Activated CD8-positive, alpha-beta T cell treated with anti-CD3 and anti-CD28 coated beads for 36 hours (primary cell): ENCODE measurements around the gene CACNG6. TPM values are rescaled to one million over a fixed set of nuclear protein-coding genes. Genes with fewer than 3 reads are reported as not detected.

Source experiments
- ATAC-seq: fragments of 200-7000 bp; cut with Tn5 transposase; one replicate; pipeline ENCODE4 v1.10.0; 2021; ENCODE audit warnings: mild to moderate bottlenecking, moderate library complexity
- CTCF ChIA-PET: fragments of 350-600 bp; sonication (Branson Sonifier 250); formaldehyde crosslinking; loops from one replicate; lab custom pipeline; 2021; ENCODE audit warnings: antibody characterized with exemption; lab: Charles Lee
- POLR2A ChIA-PET: fragments of 350-600 bp; sonication (Branson Sonifier 250); formaldehyde crosslinking; loops from one replicate; lab custom pipeline; 2021; ENCODE audit warnings: antibody characterized with exemption; lab: Charles Lee
- DNase-seq: peaks from one replicate; pipeline ENCODE4 v3.0.0-alpha.2; 2020
- H3K27ac Mint-ChIP-seq: one replicate; pipeline ENCODE4 v1.8.0; 2021; ENCODE audit warnings: mild to moderate bottlenecking, mixed read lengths
- H3K27me3 Mint-ChIP-seq: one replicate; pipeline ENCODE4 v1.8.0; 2021; ENCODE audit warnings: mixed read lengths
- H3K36me3 Mint-ChIP-seq: one replicate; pipeline ENCODE4 v1.8.0; 2021; ENCODE audit warnings: low read depth, mixed read lengths
- H3K4me1 Mint-ChIP-seq: one replicate; pipeline ENCODE4 v1.8.0; 2021; ENCODE audit warnings: low read depth, mixed read lengths
- H3K4me3 Mint-ChIP-seq: one replicate; pipeline ENCODE4 v1.8.0; 2021; ENCODE audit warnings: mild to moderate bottlenecking, moderate library complexity, mixed read lengths
- H3K9me3 Mint-ChIP-seq: one replicate; pipeline ENCODE4 v1.8.0; 2021; ENCODE audit warnings: mixed read lengths
- CTCF ChIP-seq: fragments of 200-600 bp; IDR thresholded peaks from one replicate; pipeline ENCODE4 v1.8.0; 2022; ENCODE audit warnings: antibody characterized with exemption, mild to moderate bottlenecking
- intact Hi-C: fragments of 100-400 bp; cut with micrococcal nuclease; formaldehyde crosslinking; loops from one replicate; pipeline ENCODE4 v1.10.0; 2022
- total RNA-seq, 2 experiments: library from RNA; stranded (reverse); gene quantifications; one replicate each; pipeline ENCODE4 v1.2.3, GENCODE V29; 2021

Gene CACNG6
- not detected for total RNA-seq

GRCh38 chr19:53991224-53992113 lies at the start of gene CACNG6:
TSS of gene CACNG6 (plus strand) at chr19:53991637. CDS start at chr19:53992878, 1,241 bp downstream.
- intact Hi-C loops = no loop called here
- ATAC-seq (no peak), DNase-seq (no peak)
- Mint-ChIP-seq H3K27me3 (peaks cover 35% of the 10 kb centered on the region), H3K36me3 (no peaks in the 10 kb centered on the region), H3K9me3 (no peaks in the 10 kb centered on the region), H3K4me1 (peaks cover 3% of the 10 kb centered on the region), H3K4me3 (no peak within 1 kb of the TSS), H3K27ac (no peak within 1 kb of the TSS)
- CTCF ChIA-PET = no interaction called here
- no peak for TF ChIP-seq CTCF
- POLR2A ChIA-PET = no interaction called here

- Mint-ChIP-seq H3K4me3 (no peak overlapping the region), H3K4me1 (no peaks in the 10 kb centered on the region), H3K27ac (no peak overlapping the region), H3K27me3 (peaks cover 35% of the 10 kb centered on the region), H3K9me3 (no peaks in the 10 kb centered on the region), H3K36me3 (no peaks in the 10 kb centered on the region)
- no peak for TF ChIP-seq CTCF
- intact Hi-C loops = loop anchor here (10.0 kb wide), 1 partner anchor 83 kb away; no protein-coding TSS in a partner anchor
- ChIA-PET CTCF (interaction anchor here (1.1 kb wide), 1 partner anchor 30 kb away, joined by 3 read pairs; no protein-coding TSS in a partner anchor), POLR2A (no interaction called here)
- ATAC-seq (peak; percentile 66), DNase-seq (peak; percentile 45)
These were observed 49.2 kb upstream of the CACNG6 start for GRCh38 chr19:53942001-53942786.

GRCh38 chr19:53944416-53944815 lies 47.0 kb upstream of the CACNG6 start:
- intact Hi-C loops = loop anchor here (10.0 kb wide), 1 partner anchor 80 kb away; no protein-coding TSS in a partner anchor
- H3K4me1 Mint-ChIP-seq = no peaks in the 10 kb centered on the region
- no peak for TF ChIP-seq CTCF
- H3K27ac Mint-ChIP-seq = no peak overlapping the region
- ChIA-PET CTCF (interaction anchor here (0.9 to 1.3 kb wide), 2 partner anchors 14 to 152 kb away, joined by 3 to 4 read pairs; no protein-coding TSS in a partner anchor), POLR2A (no interaction called here)
- peaks cover 37% of the 10 kb centered on the region for H3K27me3 Mint-ChIP-seq
- no peak for DNase-seq
- no peak overlapping the region for H3K4me3 Mint-ChIP-seq
- no peaks in the 10 kb centered on the region for H3K9me3 Mint-ChIP-seq
- no peaks in the 10 kb centered on the region for H3K36me3 Mint-ChIP-seq
- no peak for ATAC-seq

GRCh38 chr19:53944933-53945332 lies 46.5 kb upstream of the CACNG6 start:
- no peaks in the 10 kb centered on the region for H3K9me3 Mint-ChIP-seq
- H3K36me3 Mint-ChIP-seq = no peaks in the 10 kb centered on the region
- no peak overlapping the region for H3K27ac Mint-ChIP-seq
- intact Hi-C loops = loop anchor here (10.0 kb wide), 1 partner anchor 80 kb away; no protein-coding TSS in a partner anchor
- POLR2A ChIA-PET = no interaction called here
- no peak for TF ChIP-seq CTCF
- CTCF ChIA-PET = interaction anchor here (0.9 to 1.3 kb wide), 4 partner anchors 13 to 152 kb away, joined by 3 to 4 read pairs (median 3); no protein-coding TSS in a partner anchor
- DNase-seq = no peak
- H3K4me1 Mint-ChIP-seq = no peaks in the 10 kb centered on the region
- H3K27me3 Mint-ChIP-seq = peaks cover 37% of the 10 kb centered on the region
- ATAC-seq = no peak
- H3K4me3 Mint-ChIP-seq = no peak overlapping the region
